Right cardiac atrium (tissue), 5 donors: ENCODE data around the gene MOGAT3. TPM values are rescaled to one million over a fixed set of nuclear protein-coding genes. Genes with fewer than 3 reads are reported as not detected.

ENCODE experiments used
- ATAC-seq, 2 donors: fragments of 200-7000 bp; cut with Tn5 transposase; one replicate each; pipeline versions ENCODE4 v1.8.0 to v1.9.1; 2020; ENCODE audit warnings: moderate library complexity in 2 of 2, mild to moderate bottlenecking in 1 of 2
- DNase-seq, 3 donors: peaks; one replicate each; pipeline ENCODE4 v3.0.0-alpha.2; 2020
- H3K27ac ChIP-seq: one replicate; pipeline ENCODE4 v1.5.1; 2013; ENCODE audit warnings: mild to moderate bottlenecking, low read length, control low read depth, moderate library complexity
- H3K27me3 ChIP-seq: one replicate; pipeline ENCODE4 v1.6.1; 2013; ENCODE audit not compliant: control insufficient read depth, insufficient read depth
- H3K4me1 ChIP-seq: one replicate; pipeline ENCODE4 v1.6.1; 2013; ENCODE audit warnings: low read length; ENCODE audit not compliant: control insufficient read depth, insufficient read depth
- H3K4me3 ChIP-seq: one replicate; pipeline ENCODE4 v1.5.1; 2013; ENCODE audit warnings: low read length, control low read depth
- H3K9me3 ChIP-seq: one replicate; pipeline ENCODE4 v1.6.1; 2013; ENCODE audit warnings: low read length; ENCODE audit not compliant: control insufficient read depth
- WGBS: extraction: QIAGEN DNeasy Blood & Tissue Kit; methylation state at CpG from one replicate; pipeline ENCODE4 v1.1.7; 2013; 5-methylcytosine and 5-hydroxymethylcytosine counted together
- intact Hi-C, 4 donors: fragments of 100-400 bp; cut with DNase I; formaldehyde crosslinking; loops; one replicate each; pipeline versions ENCODE4 v1.11.0 to v1.14.0; 2022 to 2023
- long read RNA-seq, 4 donors: library from polyadenylated mRNA; unstranded; transcript quantifications; one replicate each; pipeline ENCODE4 v2.0.0, GENCODE V29; 2020 to 2021
- polyA plus RNA-seq: library from polyadenylated mRNA; stranded (reverse); fragments of 200-250 nt; gene quantifications from one replicate; pipeline ENCODE4 v1.2.3, GENCODE V29; 2013
- total RNA-seq, 4 donors: library from RNA; stranded (reverse); fragmentation: NEBNext Ultra II Directional; extraction: Animal tissue kit (Norgen Biotek cat#: 25700); gene quantifications; one replicate each; pipeline ENCODE4 v1.2.1, GENCODE V29; 2021
- donor health status: healthy with polysubstance abuse.
- donor health status: DM: no; HTN: yes; CAD: no.
- donor health status: DM: no; HTN: no; CAD: no.
- donor health status: DM: no; HTN: yes; CAD: no; lungs with severe emphysema.
- donor health status: DM: yes; HTN: yes; CAD: no.

Gene MOGAT3, protein sequence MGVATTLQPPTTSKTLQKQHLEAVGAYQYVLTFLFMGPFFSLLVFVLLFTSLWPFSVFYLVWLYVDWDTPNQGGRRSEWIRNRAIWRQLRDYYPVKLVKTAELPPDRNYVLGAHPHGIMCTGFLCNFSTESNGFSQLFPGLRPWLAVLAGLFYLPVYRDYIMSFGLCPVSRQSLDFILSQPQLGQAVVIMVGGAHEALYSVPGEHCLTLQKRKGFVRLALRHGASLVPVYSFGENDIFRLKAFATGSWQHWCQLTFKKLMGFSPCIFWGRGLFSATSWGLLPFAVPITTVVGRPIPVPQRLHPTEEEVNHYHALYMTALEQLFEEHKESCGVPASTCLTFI
- total RNA-seq, result not detected
- polyA plus RNA-seq, result not detected
- long read RNA-seq, donor 1, result 0 reads
- long read RNA-seq, donor 2, result 0 reads
- long read RNA-seq, donor 3, result 0 reads
- long read RNA-seq, donor 4, result 0 reads

DNA sequence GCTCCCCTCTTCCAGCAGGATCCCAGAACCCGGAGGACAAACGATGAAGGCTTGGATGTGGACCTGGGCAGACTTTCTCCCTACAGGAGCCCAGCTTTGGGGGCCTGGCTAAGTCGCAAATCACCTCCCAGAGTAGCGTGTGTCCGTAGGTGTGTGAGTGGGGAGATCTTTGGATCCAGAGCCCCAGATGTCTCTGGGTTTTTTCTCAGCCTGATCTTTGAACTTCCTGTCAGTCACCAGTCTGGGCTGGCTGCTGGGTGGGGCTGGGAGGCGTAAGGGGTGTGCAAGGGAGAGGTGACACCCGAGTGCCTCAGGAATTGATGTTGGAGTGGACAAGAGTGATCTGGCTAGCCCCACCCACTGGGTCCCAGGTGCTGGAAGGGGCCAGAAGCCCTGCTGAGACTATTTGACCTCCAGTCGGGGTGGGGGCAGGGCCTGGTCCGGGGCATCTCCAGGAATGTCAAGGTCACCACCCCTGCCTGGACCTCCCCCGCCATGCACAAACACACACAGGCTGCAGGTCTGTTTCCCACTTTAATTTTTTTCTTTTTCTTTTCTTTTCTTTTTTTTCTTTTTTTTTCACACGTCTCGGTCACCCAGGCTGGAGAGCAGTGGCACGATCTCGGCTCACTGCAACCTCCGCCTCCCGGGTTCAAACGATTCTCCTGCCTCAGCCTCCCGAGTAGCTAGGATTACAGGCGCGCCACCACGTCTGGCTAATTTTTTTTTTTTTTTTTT is at the start of gene MOGAT3:
TSS of gene MOGAT3 (minus strand) at position 175 of the 738 bp plus-strand sequence. CDS start 182 bp downstream, outside the sequence.
- DNase-seq (peak in 1 of 3 donors; percentile 40), ATAC-seq (peak in 1 of 2 donors; percentile 29)
- Histone ChIP-seq H3K27ac (no peak within 1 kb of the TSS), H3K4me3 (no peak within 1 kb of the TSS), H3K4me1 (no peaks in the 10 kb centered on the region), H3K9me3 (no peaks in the 10 kb centered on the region), H3K27me3 (no peaks in the 10 kb centered on the region)
- intact Hi-C loops, result no loop called here
- 33% methylated on average over 21 of the region's 21 CpGs for WGBS

DNA sequence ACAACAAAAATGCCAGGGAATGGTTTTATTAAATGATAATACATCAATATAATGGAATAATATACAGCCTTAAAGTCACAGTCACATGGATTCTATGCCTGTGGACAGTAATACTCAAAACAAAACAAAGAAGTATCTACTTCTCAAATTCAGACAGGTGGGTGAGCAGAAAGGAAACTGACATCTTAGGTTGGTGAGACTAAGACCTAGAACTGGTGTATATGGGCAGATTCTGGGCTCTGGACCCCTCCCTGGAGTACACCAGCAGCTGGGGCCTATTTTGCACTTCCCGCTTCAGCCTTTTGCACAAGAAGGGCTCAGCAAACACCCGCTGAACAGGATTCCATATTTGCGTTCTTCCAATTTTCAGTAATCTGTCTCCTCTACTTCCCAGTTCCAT is 49.5 kb upstream of the MOGAT3 start:
- H3K9me3 ChIP-seq, result no peaks in the 10 kb centered on the region
- no peak overlapping the region for H3K4me3 ChIP-seq
- WGBS, result 92% methylated on average over 3 of the region's 3 CpGs
- ATAC-seq (no peak), DNase-seq (no peak)
- H3K27me3 ChIP-seq, result no peaks in the 10 kb centered on the region
- no peak overlapping the region for H3K27ac ChIP-seq
- intact Hi-C loops, result loop anchor here in 1 of 4 donors (5.0 kb wide), 1 partner anchor 33 kb away; the partner anchor contains the start of genes PLOD3 and ZNHIT1
- H3K4me1 ChIP-seq, result peaks cover 4% of the 10 kb centered on the region

DNA sequence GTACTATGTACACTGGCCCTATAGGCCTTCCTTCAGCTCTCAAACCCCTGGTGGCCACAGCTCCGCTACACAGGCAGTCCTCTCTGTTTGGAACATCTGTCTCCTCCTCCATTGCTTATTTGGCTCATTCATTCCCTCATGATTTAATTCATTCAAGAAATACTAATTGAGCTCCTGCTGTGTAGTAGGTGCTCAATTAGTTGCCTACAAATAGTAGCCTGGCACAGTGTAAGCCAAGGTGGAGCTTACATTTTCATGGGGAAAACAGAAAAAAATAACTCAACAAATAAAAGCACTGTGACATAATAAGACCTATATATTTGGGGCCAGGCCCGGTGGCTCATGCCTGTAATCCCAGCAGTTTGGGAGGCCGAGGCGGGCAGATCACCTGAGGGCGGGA is 47.4 kb upstream of the MOGAT3 start:
- H3K27ac ChIP-seq, result no peak overlapping the region
- H3K9me3 ChIP-seq, result no peaks in the 10 kb centered on the region
- no peak overlapping the region for H3K4me3 ChIP-seq
- peaks cover 4% of the 10 kb centered on the region for H3K4me1 ChIP-seq
- DNase-seq, result no peak
- WGBS, result 95% methylated on average over 5 of the region's 5 CpGs
- intact Hi-C loops, result no loop called here
- ATAC-seq, result no peak
- H3K27me3 ChIP-seq, result no peaks in the 10 kb centered on the region

DNA sequence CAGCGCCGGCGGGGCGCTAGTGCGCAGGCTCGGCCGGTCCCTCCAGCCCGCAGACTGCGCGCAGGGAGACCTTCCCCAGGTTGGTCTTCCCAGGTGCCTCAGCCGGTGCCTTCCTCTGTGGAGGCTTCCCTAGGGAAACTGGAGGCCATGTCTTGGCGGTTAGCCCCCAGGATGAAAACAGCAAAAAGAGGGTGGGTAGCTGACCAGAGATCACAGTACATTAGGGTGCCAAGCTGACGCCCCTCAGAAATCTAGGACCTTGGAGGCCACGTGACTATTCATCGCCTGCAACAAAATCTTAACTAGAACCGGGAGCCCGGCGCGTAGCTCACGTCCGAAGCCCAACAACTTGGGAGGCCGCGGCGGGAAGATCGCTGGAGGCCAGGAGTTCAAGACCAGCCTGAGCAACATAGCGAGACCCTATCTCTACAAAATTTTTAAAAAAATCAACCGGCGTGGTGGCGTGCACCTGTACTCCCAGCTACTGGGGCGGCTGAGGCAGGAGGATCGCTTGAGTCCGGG is 44.4 kb upstream of the MOGAT3 start:
- intact Hi-C loops, result no loop called here
- peak overlapping the region; percentile 54 for H3K27ac ChIP-seq
- WGBS, result 28% methylated on average over 32 of the region's 32 CpGs
- DNase-seq, result peak in 1 of 3 donors; percentile 23
- H3K27me3 ChIP-seq, result no peaks in the 10 kb centered on the region
- no peaks in the 10 kb centered on the region for H3K9me3 ChIP-seq
- no peaks in the 10 kb centered on the region for H3K4me1 ChIP-seq
- no peak for ATAC-seq
- peak overlapping the region; percentile 73 for H3K4me3 ChIP-seq

DNA sequence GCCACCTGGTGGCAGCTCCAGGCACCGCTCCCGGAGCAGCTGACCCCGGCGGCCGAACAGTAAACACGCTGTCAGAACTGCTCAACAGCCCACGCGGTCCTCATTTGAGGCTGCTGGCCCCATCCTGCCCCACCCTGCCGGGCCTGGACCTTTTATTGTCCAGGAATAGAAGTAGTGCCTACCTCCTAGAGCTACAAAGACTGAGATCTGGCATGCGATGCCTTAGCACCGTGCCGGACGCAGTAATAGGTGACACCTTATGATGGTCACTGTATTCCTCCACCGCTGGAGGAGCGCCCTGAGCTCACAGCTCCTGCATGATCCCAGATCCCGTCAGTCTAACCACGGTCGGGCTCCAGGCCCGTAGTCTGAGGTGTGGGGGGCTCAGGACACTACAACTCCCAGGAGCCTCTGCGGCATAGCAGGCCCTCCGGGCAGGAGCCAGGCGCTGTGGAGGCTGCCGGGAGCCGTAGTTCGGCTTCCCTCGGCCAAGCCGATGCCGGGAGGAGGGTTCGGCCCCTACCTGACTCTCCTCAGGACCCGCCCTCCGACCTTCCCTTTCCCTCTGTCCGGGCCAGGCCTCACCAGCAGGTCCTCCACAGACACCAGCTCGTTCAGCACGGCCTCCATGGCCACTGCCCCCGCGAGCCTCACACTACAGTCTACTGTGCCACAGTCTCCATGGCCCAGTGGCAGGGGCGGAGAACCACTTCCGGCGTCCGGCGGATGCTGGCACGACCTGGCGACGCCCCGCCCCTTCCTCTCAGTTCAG is 43.7 kb upstream of the MOGAT3 start, which contains the start of gene FIS1:
TSS of gene FIS1 (minus strand) at position 707 of the 772 bp plus-strand sequence. CDS start at position 630, 77 bp downstream.
- ATAC-seq (peak; percentile 98), DNase-seq (peak; percentile 95 to 98 (median 98))
- Histone ChIP-seq H3K9me3 (no peaks in the 10 kb centered on the region), H3K27me3 (no peaks in the 10 kb centered on the region), H3K4me3 (peak within 1 kb of the TSS; percentile 73), H3K27ac (peak within 1 kb of the TSS; percentile 94), H3K4me1 (no peaks in the 10 kb centered on the region)
- WGBS, result under 1% methylated on average over 45 of the region's 45 CpGs
- intact Hi-C loops, result no loop called here

DNA sequence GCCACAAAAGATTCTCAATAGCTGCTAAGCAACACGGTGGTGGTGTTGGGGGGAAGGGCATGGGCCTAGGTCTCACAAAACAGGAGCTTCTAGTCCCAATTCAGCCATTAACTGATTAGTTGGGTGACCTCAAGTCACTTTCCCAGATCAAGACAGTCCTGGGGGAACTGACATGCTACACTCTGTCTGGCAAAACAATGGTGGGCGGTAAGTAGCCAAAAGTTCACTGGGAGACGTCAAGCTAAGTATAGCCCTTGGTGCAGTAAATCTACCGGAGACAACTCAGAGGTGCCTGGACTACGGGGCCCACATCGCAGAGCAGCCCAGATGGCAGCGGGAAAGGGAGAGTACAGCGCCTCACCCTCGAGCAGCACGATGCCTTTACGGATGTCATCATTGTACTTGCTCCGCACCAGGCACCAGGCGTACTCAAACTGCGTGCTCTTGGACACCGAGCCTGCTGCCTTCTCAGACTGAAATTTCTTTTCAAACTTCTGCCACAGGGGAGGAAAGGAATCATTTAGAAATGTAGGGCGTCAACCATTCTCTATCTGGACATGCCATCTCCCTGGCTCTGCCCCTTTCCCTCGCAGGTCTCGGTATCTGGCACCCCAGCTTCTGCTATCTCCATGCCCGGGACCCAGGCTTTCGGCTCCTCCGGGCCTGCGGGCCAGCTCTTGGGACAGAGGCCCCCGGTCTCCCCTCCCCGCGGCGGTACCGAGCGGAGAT is 43.0 kb upstream of the MOGAT3 start:
- peaks cover under 1% of the 10 kb centered on the region for H3K4me1 ChIP-seq
- peak in 1 of 2 donors; percentile 1 for ATAC-seq
- WGBS, result 16% methylated on average over 28 of the region's 28 CpGs

DNA sequence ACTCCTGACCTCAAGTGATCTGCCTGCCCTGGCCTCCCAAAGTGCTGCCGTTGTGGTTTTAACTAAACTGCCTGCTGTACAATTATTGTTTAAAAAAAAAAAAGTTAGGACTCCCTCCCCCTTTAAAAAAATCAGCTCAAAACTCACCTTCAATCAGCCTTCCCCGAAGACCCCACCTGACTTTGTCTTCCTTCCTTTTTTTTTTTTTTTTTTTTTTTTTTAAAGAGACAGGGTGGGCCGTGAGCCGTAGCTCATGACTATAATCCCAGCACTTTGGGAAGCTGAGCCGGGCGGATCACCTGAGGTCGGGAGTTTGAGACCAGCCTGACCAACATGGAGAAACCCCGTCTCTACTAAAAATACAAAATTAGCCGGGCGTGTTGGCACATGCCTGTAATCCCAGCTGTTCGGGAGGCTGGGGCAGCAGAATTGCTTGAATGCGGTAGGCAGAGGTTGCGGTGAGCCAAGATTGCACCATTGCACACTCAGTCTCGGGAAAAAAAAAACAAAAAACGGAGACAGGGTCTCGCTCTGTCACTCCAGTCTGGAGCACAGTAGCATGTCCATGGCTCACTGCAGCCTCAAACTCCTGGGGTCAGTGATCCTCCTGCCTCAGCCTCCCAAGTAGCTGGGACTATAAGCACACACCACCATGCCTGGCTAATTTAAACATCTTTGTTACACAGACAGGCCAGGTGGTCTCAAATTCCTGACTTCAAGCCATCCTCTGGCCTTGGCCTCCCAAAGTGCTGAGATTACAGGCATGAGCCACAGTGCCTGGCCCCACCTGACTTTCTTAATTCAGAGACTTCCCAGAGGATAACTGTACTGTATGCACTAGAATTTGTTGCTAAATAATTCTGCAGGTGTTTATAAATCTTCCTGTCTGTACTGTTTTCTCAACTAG is 40.9 kb upstream of the MOGAT3 start:
- Histone ChIP-seq H3K27me3 (no peaks in the 10 kb centered on the region), H3K27ac (no peak overlapping the region), H3K9me3 (no peaks in the 10 kb centered on the region), H3K4me3 (no peak overlapping the region), H3K4me1 (peaks cover 9% of the 10 kb centered on the region)
- DNase-seq, result no peak
- intact Hi-C loops, result no loop called here
- WGBS, result 82% methylated on average over 16 of the region's 16 CpGs
- ATAC-seq, result no peak

More for the DNA sequence above, 43.0 kb upstream of the MOGAT3 start:
- H3K27ac ChIP-seq, result peak overlapping the region; percentile 94
- peak in 1 of 3 donors; percentile 31 for DNase-seq
- no peaks in the 10 kb centered on the region for H3K9me3 ChIP-seq
- H3K4me3 ChIP-seq, result peak overlapping the region; percentile 73
- H3K27me3 ChIP-seq, result no peaks in the 10 kb centered on the region
- intact Hi-C loops, result no loop called here

DNA sequence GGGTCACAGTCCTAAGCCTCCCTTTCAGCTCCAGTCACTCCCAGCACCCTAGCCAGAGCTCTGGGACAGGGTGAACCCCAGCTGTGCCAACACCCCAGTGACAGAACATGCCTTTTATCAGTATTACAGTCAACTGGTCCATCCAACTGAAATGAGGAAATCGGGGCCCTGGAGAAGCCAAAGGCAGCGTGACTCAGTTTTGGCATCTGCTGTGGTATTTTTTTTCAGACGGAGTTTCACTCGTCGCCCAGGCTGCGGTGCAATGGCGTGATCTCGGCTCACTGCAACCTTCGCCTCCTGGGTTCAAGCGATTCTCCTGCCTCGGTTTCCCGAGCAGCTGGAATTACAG is 40.2 kb upstream of the MOGAT3 start:
- DNase-seq (peak in 1 of 3 donors; percentile 68), ATAC-seq (no peak)
- peaks cover 9% of the 10 kb centered on the region for H3K4me1 ChIP-seq
- no peaks in the 10 kb centered on the region for H3K9me3 ChIP-seq
- intact Hi-C loops, result no loop called here
- no peak overlapping the region for H3K4me3 ChIP-seq
- H3K27ac ChIP-seq, result no peak overlapping the region
- H3K27me3 ChIP-seq, result no peaks in the 10 kb centered on the region
- WGBS, result 79% methylated on average over 12 of the region's 12 CpGs

DNA sequence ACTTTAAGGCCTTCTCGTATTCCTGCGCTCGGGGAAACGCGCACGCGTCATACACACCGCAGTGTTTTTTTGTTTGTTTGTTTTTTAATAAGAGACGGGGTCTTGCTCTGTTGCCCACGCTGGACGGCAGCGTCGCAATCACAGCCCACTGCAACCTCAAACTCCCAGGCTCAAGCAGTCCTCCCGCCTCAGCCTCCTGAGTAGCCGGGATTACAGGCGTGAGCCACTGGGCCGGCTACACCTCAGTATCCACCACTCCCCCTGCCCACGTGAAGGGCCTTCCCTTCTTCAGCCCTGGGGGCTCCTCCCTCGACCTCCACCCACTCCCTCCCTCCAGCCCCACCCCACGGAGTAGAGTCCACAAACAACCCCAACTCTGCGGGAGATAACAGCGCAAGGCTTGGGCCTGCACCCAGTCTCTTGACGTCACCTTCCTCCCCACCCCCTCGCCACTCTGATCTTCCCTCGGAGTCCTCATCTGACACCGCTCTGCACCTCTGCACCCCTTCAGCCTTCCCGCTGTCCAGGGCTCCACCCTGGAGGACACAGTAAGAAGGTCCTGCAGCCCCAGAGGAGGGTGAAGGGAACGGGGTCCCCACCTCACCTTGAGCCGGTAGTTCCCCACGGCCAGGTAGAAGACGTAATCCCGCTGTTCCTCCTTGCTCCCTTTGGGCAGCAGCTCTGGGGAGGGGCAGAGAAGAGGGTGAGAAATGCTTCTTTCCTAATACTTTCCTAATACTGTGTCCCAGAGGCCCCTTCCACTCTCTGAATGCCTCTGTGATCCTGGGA is 39.6 kb upstream of the MOGAT3 start:
- Histone ChIP-seq H3K27me3 (no peaks in the 10 kb centered on the region), H3K27ac (no peak overlapping the region), H3K4me1 (peaks cover 9% of the 10 kb centered on the region), H3K9me3 (no peaks in the 10 kb centered on the region), H3K4me3 (no peak overlapping the region)
- ATAC-seq (no peak), DNase-seq (peak in 1 of 3 donors; percentile 45)
- intact Hi-C loops, result no loop called here
- 88% methylated on average over 32 of the region's 32 CpGs for WGBS
